Activated CD4-positive, alpha-beta T cell treated with anti-CD3 and anti-CD28 coated beads, Interleukin-2, amount 10 ng/mL, durations not matched to agents 7 days and 5 days (primary cell): Measurements from ENCODE around the gene FAM120A. TPM values are rescaled to one million over a fixed set of nuclear protein-coding genes. Genes with fewer than 3 reads are reported as not detected.

Experiments
- CTCF ChIA-PET: fragments of 350-600 bp; sonication (Branson Sonifier 250); formaldehyde crosslinking; loops from one replicate; lab custom pipeline; 2021; ENCODE audit warnings: antibody characterized with exemption; lab: Charles Lee
- POLR2A ChIA-PET: fragments of 350-600 bp; sonication (Branson Sonifier 250); formaldehyde crosslinking; loops from one replicate; lab custom pipeline; 2021; ENCODE audit warnings: antibody characterized with exemption; lab: Charles Lee
- DNase-seq: peaks from one replicate; pipeline ENCODE4 v3.0.0-alpha.2; 2020
- H3K27ac Mint-ChIP-seq: one replicate; pipeline ENCODE4 v1.8.0; 2021; ENCODE audit warnings: mild to moderate bottlenecking, moderate library complexity, mixed read lengths
- H3K27me3 Mint-ChIP-seq: one replicate; pipeline ENCODE4 v1.8.0; 2021; ENCODE audit warnings: mixed read lengths
- H3K36me3 Mint-ChIP-seq: one replicate; pipeline ENCODE4 v1.8.0; 2021; ENCODE audit warnings: low read depth, mixed read lengths
- H3K4me1 Mint-ChIP-seq: one replicate; pipeline ENCODE4 v1.8.0; 2021; ENCODE audit warnings: mixed read lengths
- H3K4me3 Mint-ChIP-seq: one replicate; pipeline ENCODE4 v1.8.0; 2021; ENCODE audit warnings: mild to moderate bottlenecking, moderate library complexity, mixed read lengths
- H3K9me3 Mint-ChIP-seq: one replicate; pipeline ENCODE4 v1.8.0; 2021; ENCODE audit warnings: mixed read lengths
- total RNA-seq, 2 experiments: library from RNA; stranded (reverse); gene quantifications; one replicate each; pipeline ENCODE4 v1.2.3, GENCODE V29; 2021

Gene FAM120A
- total RNA-seq, 2 experiments from 2014 or later, result 118 to 135 TPM

- ChIA-PET CTCF (interaction anchor here (1.0 to 2.0 kb wide), 2 partner anchors 8 to 53 kb away, joined by 4 read pairs; no protein-coding TSS in a partner anchor), POLR2A (no interaction called here)
- Mint-ChIP-seq H3K27ac (no peak overlapping the region), H3K27me3 (no peaks in the 10 kb centered on the region), H3K4me3 (no peak overlapping the region), H3K9me3 (no peaks in the 10 kb centered on the region), H3K36me3 (no peaks in the 10 kb centered on the region), H3K4me1 (peaks cover 28% of the 10 kb centered on the region)
- no peak for DNase-seq
Measured at GRCh38 chr9:93592008-93592642, 140.6 kb downstream of the FAM120A start.

- no peaks in the 10 kb centered on the region for H3K9me3 Mint-ChIP-seq
- ChIA-PET POLR2A (no interaction called here), CTCF (interaction anchor here (1.0 kb wide), 1 partner anchor 54 kb away, joined by 4 read pairs; no protein-coding TSS in a partner anchor)
Measured at GRCh38 chr9:93592643-93593021, 141.1 kb downstream of the FAM120A start.

GRCh38 chr9:93593144-93593658 lies 141.7 kb downstream of the FAM120A start:
- H3K27ac Mint-ChIP-seq, result no peak overlapping the region
- POLR2A ChIA-PET, result no interaction called here
- CTCF ChIA-PET, result interaction anchor here (1.0 kb wide), 1 partner anchor 54 kb away, joined by 4 read pairs; no protein-coding TSS in a partner anchor
- H3K4me1 Mint-ChIP-seq, result peaks cover 39% of the 10 kb centered on the region
- no peaks in the 10 kb centered on the region for H3K9me3 Mint-ChIP-seq
- no peaks in the 10 kb centered on the region for H3K36me3 Mint-ChIP-seq
- no peaks in the 10 kb centered on the region for H3K27me3 Mint-ChIP-seq
- H3K4me3 Mint-ChIP-seq, result no peak overlapping the region
- DNase-seq, result no peak

More at GRCh38 chr9:93592643-93593021, 141.1 kb downstream of the FAM120A start:
- no peak for DNase-seq
- no peak overlapping the region for H3K4me3 Mint-ChIP-seq
- no peaks in the 10 kb centered on the region for H3K36me3 Mint-ChIP-seq
- H3K4me1 Mint-ChIP-seq, result peaks cover 33% of the 10 kb centered on the region
- no peak overlapping the region for H3K27ac Mint-ChIP-seq
- no peaks in the 10 kb centered on the region for H3K27me3 Mint-ChIP-seq

- DNase-seq, result no peak
- H3K4me3 Mint-ChIP-seq, result no peak overlapping the region
- no peaks in the 10 kb centered on the region for H3K27me3 Mint-ChIP-seq
- CTCF ChIA-PET, result interaction anchor here (0.6 kb wide), 2 partner anchors 122 to 252 kb away, joined by 3 to 4 read pairs; no protein-coding TSS in a partner anchor
- H3K9me3 Mint-ChIP-seq, result no peaks in the 10 kb centered on the region
- POLR2A ChIA-PET, result no interaction called here
- H3K4me1 Mint-ChIP-seq, result peaks cover 43% of the 10 kb centered on the region
- no peaks in the 10 kb centered on the region for H3K36me3 Mint-ChIP-seq
- H3K27ac Mint-ChIP-seq, result no peak overlapping the region
Measured at GRCh38 chr9:93594041-93594756, 142.7 kb downstream of the FAM120A start.

GRCh38 chr9:93595461-93595860 lies 144.0 kb downstream of the FAM120A start:
- H3K9me3 Mint-ChIP-seq, result no peaks in the 10 kb centered on the region
- H3K27me3 Mint-ChIP-seq, result no peaks in the 10 kb centered on the region
- no peak overlapping the region for H3K27ac Mint-ChIP-seq
- H3K4me1 Mint-ChIP-seq, result peaks cover 47% of the 10 kb centered on the region
- H3K4me3 Mint-ChIP-seq, result no peak overlapping the region
- ChIA-PET CTCF (no interaction called here), POLR2A (no interaction called here)
- DNase-seq, result no peak
- H3K36me3 Mint-ChIP-seq, result no peaks in the 10 kb centered on the region

GRCh38 chr9:93595861-93596365 lies 144.4 kb downstream of the FAM120A start:
- no peaks in the 10 kb centered on the region for H3K36me3 Mint-ChIP-seq
- H3K4me1 Mint-ChIP-seq, result peaks cover 51% of the 10 kb centered on the region
- ChIA-PET POLR2A (no interaction called here), CTCF (interaction anchor here (0.6 kb wide), 1 partner anchor 13 kb away, joined by 3 read pairs; no protein-coding TSS in a partner anchor)
- DNase-seq, result no peak
- H3K9me3 Mint-ChIP-seq, result no peaks in the 10 kb centered on the region
- no peak overlapping the region for H3K4me3 Mint-ChIP-seq
- H3K27me3 Mint-ChIP-seq, result no peaks in the 10 kb centered on the region
- H3K27ac Mint-ChIP-seq, result no peak overlapping the region

- no peak overlapping the region for H3K4me3 Mint-ChIP-seq
- POLR2A ChIA-PET, result no interaction called here
- no peak for DNase-seq
- CTCF ChIA-PET, result interaction anchor here (0.6 to 1.1 kb wide), 2 partner anchors 13 to 30 kb away, joined by 3 read pairs; no protein-coding TSS in a partner anchor
- peaks cover 56% of the 10 kb centered on the region for H3K4me1 Mint-ChIP-seq
- H3K9me3 Mint-ChIP-seq, result no peaks in the 10 kb centered on the region
- no peak overlapping the region for H3K27ac Mint-ChIP-seq
- H3K36me3 Mint-ChIP-seq, result no peaks in the 10 kb centered on the region
- H3K27me3 Mint-ChIP-seq, result no peaks in the 10 kb centered on the region
Measured at GRCh38 chr9:93596399-93596798, 144.9 kb downstream of the FAM120A start.

- no peak for DNase-seq
- CTCF ChIA-PET, result interaction anchor here (1.1 kb wide), 1 partner anchor 31 kb away, joined by 3 read pairs; no protein-coding TSS in a partner anchor
- no peaks in the 10 kb centered on the region for H3K36me3 Mint-ChIP-seq
Measured at GRCh38 chr9:93597142-93597706, 145.7 kb downstream of the FAM120A start.

GRCh38 chr9:93597871-93598646 lies 146.6 kb downstream of the FAM120A start:
- CTCF ChIA-PET, result no interaction called here
- Mint-ChIP-seq H3K27me3 (no peaks in the 10 kb centered on the region), H3K9me3 (no peaks in the 10 kb centered on the region), H3K36me3 (no peaks in the 10 kb centered on the region), H3K4me3 (no peak overlapping the region), H3K27ac (peak overlapping the region; percentile 60), H3K4me1 (peaks cover 49% of the 10 kb centered on the region)
- POLR2A ChIA-PET, result no interaction called here
- DNase-seq, result no peak

More at GRCh38 chr9:93597142-93597706, 145.7 kb downstream of the FAM120A start:
- H3K27me3 Mint-ChIP-seq, result no peaks in the 10 kb centered on the region
- H3K4me1 Mint-ChIP-seq, result peaks cover 54% of the 10 kb centered on the region
- H3K9me3 Mint-ChIP-seq, result no peaks in the 10 kb centered on the region
- H3K27ac Mint-ChIP-seq, result peak overlapping the region; percentile 36
- H3K4me3 Mint-ChIP-seq, result no peak overlapping the region
- POLR2A ChIA-PET, result no interaction called here

GRCh38 chr9:93598647-93599241 lies 147.3 kb downstream of the FAM120A start:
- H3K27ac Mint-ChIP-seq, result peak overlapping the region; percentile 28
- POLR2A ChIA-PET, result no interaction called here
- H3K27me3 Mint-ChIP-seq, result no peaks in the 10 kb centered on the region
- CTCF ChIA-PET, result interaction anchor here (0.6 kb wide), 1 partner anchor 17 kb away, joined by 3 read pairs; no protein-coding TSS in a partner anchor
- no peak overlapping the region for H3K4me3 Mint-ChIP-seq
- no peaks in the 10 kb centered on the region for H3K9me3 Mint-ChIP-seq
- peaks cover 48% of the 10 kb centered on the region for H3K4me1 Mint-ChIP-seq
- DNase-seq, result peak; percentile 39
- peaks cover 3% of the 10 kb centered on the region for H3K36me3 Mint-ChIP-seq

- H3K4me1 Mint-ChIP-seq, result peaks cover 48% of the 10 kb centered on the region
Measured at GRCh38 chr9:93599571-93600403, 148.3 kb downstream of the FAM120A start.

More at GRCh38 chr9:93599571-93600403, 148.3 kb downstream of the FAM120A start:
- H3K9me3 Mint-ChIP-seq, result peaks cover 2% of the 10 kb centered on the region
- POLR2A ChIA-PET, result no interaction called here
- no peaks in the 10 kb centered on the region for H3K27me3 Mint-ChIP-seq
- no peak overlapping the region for H3K4me3 Mint-ChIP-seq
- H3K36me3 Mint-ChIP-seq, result peaks cover 3% of the 10 kb centered on the region
- no peak for DNase-seq
- H3K27ac Mint-ChIP-seq, result peak overlapping the region; percentile 28
- CTCF ChIA-PET, result interaction anchor here (0.6 to 1.4 kb wide), 2 partner anchors 9 to 16 kb away, joined by 3 to 4 read pairs; no protein-coding TSS in a partner anchor
